GM18520 (cell line): ENCODE measurements around the gene SELP.

Experiments used
- ATAC-seq: cut with Tn5 transposase; IDR thresholded peaks from one replicate; pipeline ENCODE4 v1.9.1; 2021; ENCODE audit not compliant: unreplicated experiment

The SELP gene

GRCh38 chr1:169623132-169623926 lies 6.6 kb downstream of the SELP start:
- ATAC-seq = no peak

- ATAC-seq = no peak
Measured at GRCh38 chr1:169620565-169620964, 9.4 kb downstream of the SELP start.

- no peak for ATAC-seq
Measured at GRCh38 chr1:169618367-169618766, 11.6 kb downstream of the SELP start.

GRCh38 chr1:169615803-169616202 lies 14.1 kb downstream of the SELP start:
- no peak for ATAC-seq

GRCh38 chr1:169610858-169611257 lies 19.1 kb downstream of the SELP start:
- ATAC-seq = no peak

GRCh38 chr1:169610108-169610507 lies 19.8 kb downstream of the SELP start:
- ATAC-seq = no peak

- no peak for ATAC-seq
Measured at GRCh38 chr1:169608226-169608625, 21.7 kb downstream of the SELP start.

GRCh38 chr1:169604781-169605560 lies 25.0 kb downstream of the SELP start:
- no peak for ATAC-seq

GRCh38 chr1:169601096-169601881 lies 28.6 kb downstream of the SELP start:
- ATAC-seq = no peak

- no peak for ATAC-seq
Measured at GRCh38 chr1:169595764-169596711, 33.9 kb downstream of the SELP start.

GRCh38 chr1:169594391-169594790 lies 35.5 kb downstream of the SELP start:
- ATAC-seq = no peak

- no peak for ATAC-seq
Measured at GRCh38 chr1:169590932-169591331, 39.0 kb downstream of the SELP start.

GRCh38 chr1:169588785-169589485 lies 41.0 kb downstream of the SELP start:
- no peak for ATAC-seq

GRCh38 chr1:169588112-169588511 lies 41.8 kb downstream of the SELP start:
- ATAC-seq = no peak

GRCh38 chr1:169586395-169587255 lies 43.3 kb downstream of the SELP start, which contains the start of gene F5:
TSS of gene F5 (minus strand) at chr1:169586481. CDS start at chr1:169586386, 95 bp downstream.
- peak; percentile 87 for ATAC-seq

GRCh38 chr1:169586067-169586394 lies 43.9 kb downstream of the SELP start:
- ATAC-seq = no peak

GRCh38 chr1:169585181-169585580 lies 44.7 kb downstream of the SELP start:
- ATAC-seq = no peak

GRCh38 chr1:169584483-169585144 lies 45.3 kb downstream of the SELP start:
- ATAC-seq = no peak
